H9 (cell line): ENCODE measurements around the gene EPSTI1. TPM values are rescaled to one million over a fixed set of nuclear protein-coding genes. Genes with fewer than 3 reads are reported as not detected.

Experiments used
- DNase-seq: peaks from one replicate; pipeline ENCODE4 v3.0.0-alpha.2; 2017
- H2AFZ ChIP-seq: one replicate; pipeline ENCODE4 v1.6.1; 2013; ENCODE audit warnings: mild to moderate bottlenecking, low read length, control low read depth, moderate library complexity
- H2AK5ac ChIP-seq: 2 replicates; pipeline ENCODE4 v1.6.1; 2013; ENCODE audit warnings: low read length, control low read depth, mixed read lengths; ENCODE audit not compliant: insufficient read length
- H2BK120ac ChIP-seq: one replicate; pipeline ENCODE4 v1.6.1; 2013; ENCODE audit warnings: low read depth, mild to moderate bottlenecking, low read length, control low read depth, inconsistent platforms; ENCODE audit not compliant: poor library complexity, severe bottlenecking
- H2BK12ac ChIP-seq: 2 replicates; pipeline ENCODE4 v1.6.1; 2013; ENCODE audit warnings: low read length, control low read depth, mixed read lengths, low read depth; ENCODE audit not compliant: insufficient read length
- H2BK15ac ChIP-seq: 2 replicates; pipeline ENCODE4 v1.6.1; 2013; ENCODE audit warnings: low read depth, low read length, control low read depth
- H2BK20ac ChIP-seq: one replicate; pipeline ENCODE4 v1.6.1; 2013; ENCODE audit warnings: low read depth, mild to moderate bottlenecking, low read length, control low read depth, inconsistent platforms; ENCODE audit not compliant: poor library complexity, severe bottlenecking
- H2BK5ac ChIP-seq: 2 replicates; pipeline ENCODE4 v1.6.1; 2013; ENCODE audit warnings: low read length, control low read depth, mixed read lengths; ENCODE audit not compliant: insufficient read length
- H3K14ac ChIP-seq: 2 replicates; pipeline ENCODE4 v1.6.1; 2013; ENCODE audit warnings: low read length, control low read depth; ENCODE audit not compliant: insufficient read depth
- H3K18ac ChIP-seq: 2 replicates; pipeline ENCODE4 v1.6.1; 2013; ENCODE audit warnings: low read depth, mild to moderate bottlenecking, mixed read lengths, low read length, control low read depth; ENCODE audit not compliant: insufficient read length
- H3K23ac ChIP-seq: 2 replicates; pipeline ENCODE4 v1.6.1; 2013; ENCODE audit warnings: low read length, control low read depth, mixed read lengths, low read depth; ENCODE audit not compliant: insufficient read length
- H3K23me2 ChIP-seq: 2 replicates; pipeline ENCODE4 v1.6.1; 2013; ENCODE audit warnings: low read depth, mild to moderate bottlenecking, mixed read lengths, low read length, control low read depth; ENCODE audit not compliant: insufficient read length, poor library complexity, severe bottlenecking
- H3K27ac ChIP-seq: 2 replicates; pipeline ENCODE4 v1.5.1; 2013; ENCODE audit warnings: low read length, control low read depth, mixed read lengths, low read depth; ENCODE audit not compliant: insufficient read length
- H3K27me3 ChIP-seq: 2 replicates; pipeline ENCODE4 v1.6.1; 2013; ENCODE audit warnings: low read length, control low read depth, inconsistent platforms; ENCODE audit not compliant: insufficient read depth
- H3K4ac ChIP-seq: 2 replicates; pipeline ENCODE4 v1.6.1; 2013; ENCODE audit warnings: low read depth, mild to moderate bottlenecking, control low read depth, inconsistent platforms, low read length, moderate library complexity
- H3K4me1 ChIP-seq: 2 replicates; pipeline ENCODE4 v1.6.1; 2013; ENCODE audit warnings: low read length, control low read depth, inconsistent platforms; ENCODE audit not compliant: insufficient read depth
- H3K4me2 ChIP-seq: 2 replicates; pipeline ENCODE4 v1.6.1; 2013; ENCODE audit warnings: low read length, control low read depth, mixed read lengths; ENCODE audit not compliant: insufficient read length, insufficient read depth
- H3K56ac ChIP-seq: 2 replicates; pipeline ENCODE4 v1.6.1; 2013; ENCODE audit warnings: low read depth, mild to moderate bottlenecking, mixed read lengths, low read length, control low read depth; ENCODE audit not compliant: insufficient read length
- H3K79me1 ChIP-seq: 2 replicates; pipeline ENCODE4 v1.6.1; 2013; ENCODE audit warnings: low read depth, mild to moderate bottlenecking, moderate library complexity, low read length, control low read depth, inconsistent platforms; ENCODE audit not compliant: insufficient read depth, poor library complexity, severe bottlenecking
- H3K79me2 ChIP-seq: 2 replicates; pipeline ENCODE4 v1.6.1; 2013; ENCODE audit warnings: low read length, control low read depth, inconsistent platforms; ENCODE audit not compliant: insufficient read depth
- H3K9ac ChIP-seq: 2 replicates; pipeline ENCODE4 v1.6.1; 2013; ENCODE audit warnings: low read length, control low read depth, mixed read lengths; ENCODE audit not compliant: insufficient read length; ENCODE audit errors: extremely low read depth
- H3K9me3 ChIP-seq: one replicate; pipeline ENCODE4 v1.6.1; 2013; ENCODE audit warnings: low read depth, low read length, inconsistent platforms; ENCODE audit not compliant: control insufficient read depth
- H3T11ph ChIP-seq: one replicate; pipeline ENCODE4 v1.6.1; 2013; ENCODE audit warnings: mild to moderate bottlenecking, low read length, control low read depth, inconsistent platforms
- H4K20me1 ChIP-seq: one replicate; pipeline ENCODE4 v1.6.1; 2013; ENCODE audit not compliant: control insufficient read depth, insufficient read length, insufficient read depth
- H4K5ac ChIP-seq: 2 replicates; pipeline ENCODE4 v1.6.1; 2013; ENCODE audit warnings: low read depth, mild to moderate bottlenecking, mixed read lengths, low read length, control low read depth; ENCODE audit not compliant: insufficient read length
- H4K8ac ChIP-seq: replicated peaks from 2 replicates; pipeline ENCODE4 v1.6.1; 2013; ENCODE audit warnings: low read length, control low read depth, mixed read lengths, low read depth; ENCODE audit not compliant: insufficient read length
- H4K91ac ChIP-seq: 2 replicates; pipeline ENCODE4 v1.6.1; 2013; ENCODE audit warnings: low read depth, mild to moderate bottlenecking, moderate library complexity, mixed read lengths, low read length, control low read depth; ENCODE audit not compliant: insufficient read length
- H3K27ac Mint-ChIP-seq, 3 experiments: 2 replicates in 2 of 3; 3 replicates in 1 of 3; pipeline ENCODE4 v1.8.0; 2020 to 2021; ENCODE audit warnings: mixed read lengths in 3 of 3, mild to moderate bottlenecking in 1 of 3, moderate library complexity in 1 of 3
- H3K27me3 Mint-ChIP-seq: 2 replicates; pipeline ENCODE4 v1.8.0; 2021; ENCODE audit warnings: low read depth, mild to moderate bottlenecking, moderate library complexity, mixed read lengths
- H3K36me3 Mint-ChIP-seq, 3 experiments: 2 replicates in 2 of 3; 3 replicates in 1 of 3; pipeline ENCODE4 v1.8.0; 2020 to 2021; ENCODE audit warnings: low read depth in 3 of 3, mixed read lengths in 3 of 3; ENCODE audit not compliant: insufficient read depth in 1 of 3
- H3K4me1 Mint-ChIP-seq, 2 experiments: 2 replicates each; pipeline ENCODE4 v1.8.0; 2020; ENCODE audit warnings: mixed read lengths in 2 of 2
- H3K4me3 Mint-ChIP-seq, 2 experiments: 2 replicates in 1 of 2; 3 replicates in 1 of 2; pipeline ENCODE4 v1.8.0; 2020 to 2021; ENCODE audit warnings: mild to moderate bottlenecking in 2 of 2, mixed read lengths in 2 of 2, moderate library complexity in 1 of 2
- H3K9me3 Mint-ChIP-seq, 2 experiments: 2 replicates in 1 of 2; 3 replicates in 1 of 2; pipeline ENCODE4 v1.8.0; 2020; ENCODE audit warnings: mild to moderate bottlenecking in 2 of 2, mixed read lengths in 2 of 2, moderate library complexity in 1 of 2
- WGBS: extraction: QIAGEN DNeasy Blood & Tissue Kit; methylation state at CpG from one replicate; pipeline ENCODE4 v1.1.7; 2013; ENCODE audit warnings: missing lambda C conversion rate, low lambda C conversion rate, mixed read lengths; ENCODE audit not compliant: insufficient read length; ENCODE audit errors: extremely low coverage; 5-methylcytosine and 5-hydroxymethylcytosine counted together
- total RNA-seq: library from RNA; stranded (reverse); gene quantifications from 2 replicates; pipeline ENCODE4 v1.2.1, GENCODE V29; 2021
- TF ChIP-seq, protein P1 (sequence below): fragments of 200-600 bp; sonication (generic); conservative IDR thresholded peaks from 3 replicates; pipeline ENCODE4 v1.8.0; 2021; ENCODE audit warnings: antibody characterized with exemption, mild to moderate bottlenecking

The EPSTI1 gene
- total RNA-seq, 1 experiment from 2014 or later = 0.70 TPM

DNA sequence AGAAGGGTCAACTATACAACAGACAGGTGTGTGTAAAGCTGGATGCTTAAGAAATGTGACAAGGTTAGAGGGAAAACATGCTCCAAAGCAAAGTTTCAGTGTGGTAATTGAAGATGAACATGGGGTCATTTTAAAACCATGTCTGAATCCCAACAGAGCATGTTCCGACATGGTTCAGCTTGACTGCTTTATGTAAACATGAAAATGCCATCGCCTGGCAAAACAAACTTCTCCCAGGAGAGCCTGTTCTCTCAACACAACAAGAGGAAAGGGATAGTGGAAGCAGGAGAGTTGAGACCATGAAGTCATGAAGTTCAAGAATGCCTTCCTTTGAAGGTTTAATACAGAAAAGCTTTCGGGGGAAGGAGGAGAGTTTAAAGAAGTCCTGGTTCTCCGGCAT lies 85.8 kb downstream of the EPSTI1 start:
- no peak overlapping the region for H3T11ph ChIP-seq
- no peak overlapping the region for H3K23ac ChIP-seq
- H4K91ac ChIP-seq = no peak overlapping the region
- no peak overlapping the region for H3K14ac ChIP-seq
- Mint-ChIP-seq H3K27ac (no peak overlapping the region), H3K27me3 (no peaks in the 10 kb centered on the region), H3K9me3 (no peaks in the 10 kb centered on the region), H3K4me1 (no peaks in the 10 kb centered on the region), H3K36me3 (no peaks in the 10 kb centered on the region), H3K4me3 (no peak overlapping the region)
- H4K8ac ChIP-seq = no peak overlapping the region
- H3K27ac ChIP-seq = no peak overlapping the region
- H2BK120ac ChIP-seq = no peak overlapping the region
- no peak overlapping the region for H2AK5ac ChIP-seq
- H4K20me1 ChIP-seq = no peaks in the 10 kb centered on the region
- no peak overlapping the region for H2BK20ac ChIP-seq
- H3K9ac ChIP-seq = no peak overlapping the region
- no peaks in the 10 kb centered on the region for H3K79me2 ChIP-seq
- no CpG with 5 or more reads among the region's 4 CpGs for WGBS
- H3K79me1 ChIP-seq = no peaks in the 10 kb centered on the region
- no peak overlapping the region for H3K4ac ChIP-seq
- no peak overlapping the region for H2BK5ac ChIP-seq
- no peak for DNase-seq
- H3K4me1 ChIP-seq = no peaks in the 10 kb centered on the region
- H3K18ac ChIP-seq = no peak overlapping the region
- TF ChIP-seq, protein P1, sequence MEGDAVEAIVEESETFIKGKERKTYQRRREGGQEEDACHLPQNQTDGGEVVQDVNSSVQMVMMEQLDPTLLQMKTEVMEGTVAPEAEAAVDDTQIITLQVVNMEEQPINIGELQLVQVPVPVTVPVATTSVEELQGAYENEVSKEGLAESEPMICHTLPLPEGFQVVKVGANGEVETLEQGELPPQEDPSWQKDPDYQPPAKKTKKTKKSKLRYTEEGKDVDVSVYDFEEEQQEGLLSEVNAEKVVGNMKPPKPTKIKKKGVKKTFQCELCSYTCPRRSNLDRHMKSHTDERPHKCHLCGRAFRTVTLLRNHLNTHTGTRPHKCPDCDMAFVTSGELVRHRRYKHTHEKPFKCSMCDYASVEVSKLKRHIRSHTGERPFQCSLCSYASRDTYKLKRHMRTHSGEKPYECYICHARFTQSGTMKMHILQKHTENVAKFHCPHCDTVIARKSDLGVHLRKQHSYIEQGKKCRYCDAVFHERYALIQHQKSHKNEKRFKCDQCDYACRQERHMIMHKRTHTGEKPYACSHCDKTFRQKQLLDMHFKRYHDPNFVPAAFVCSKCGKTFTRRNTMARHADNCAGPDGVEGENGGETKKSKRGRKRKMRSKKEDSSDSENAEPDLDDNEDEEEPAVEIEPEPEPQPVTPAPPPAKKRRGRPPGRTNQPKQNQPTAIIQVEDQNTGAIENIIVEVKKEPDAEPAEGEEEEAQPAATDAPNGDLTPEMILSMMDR = no peak
- H2BK12ac ChIP-seq = no peak overlapping the region
- H3K56ac ChIP-seq = no peak overlapping the region
- no peaks in the 10 kb centered on the region for H3K27me3 ChIP-seq
- H3K4me2 ChIP-seq = no peak overlapping the region
- H4K5ac ChIP-seq = no peak overlapping the region
- H3K23me2 ChIP-seq = no peaks in the 10 kb centered on the region
- no peak overlapping the region for H2AFZ ChIP-seq
- H3K9me3 ChIP-seq = no peaks in the 10 kb centered on the region
- H2BK15ac ChIP-seq = no peak overlapping the region
